Stimulated activated CD8-positive, alpha-beta memory T cell treated with anti-CD3 and anti-CD28 coated beads, Interleukin-7, amount 100 ng/mL, for 48 hours (primary cell): ENCODE measurements around the gene PTPRE.
A peak's percentile ranks its signal among the peaks of the same experiment; 100 is the strongest.

Experiments used
- DNase-seq, 2 donors: peaks; one replicate each; pipeline ENCODE4 v3.0.0-alpha.2; 2020; ENCODE audit warnings: low read depth in 1 of 2; ENCODE audit errors: extremely low read depth in 1 of 2

The PTPRE gene

DNA sequence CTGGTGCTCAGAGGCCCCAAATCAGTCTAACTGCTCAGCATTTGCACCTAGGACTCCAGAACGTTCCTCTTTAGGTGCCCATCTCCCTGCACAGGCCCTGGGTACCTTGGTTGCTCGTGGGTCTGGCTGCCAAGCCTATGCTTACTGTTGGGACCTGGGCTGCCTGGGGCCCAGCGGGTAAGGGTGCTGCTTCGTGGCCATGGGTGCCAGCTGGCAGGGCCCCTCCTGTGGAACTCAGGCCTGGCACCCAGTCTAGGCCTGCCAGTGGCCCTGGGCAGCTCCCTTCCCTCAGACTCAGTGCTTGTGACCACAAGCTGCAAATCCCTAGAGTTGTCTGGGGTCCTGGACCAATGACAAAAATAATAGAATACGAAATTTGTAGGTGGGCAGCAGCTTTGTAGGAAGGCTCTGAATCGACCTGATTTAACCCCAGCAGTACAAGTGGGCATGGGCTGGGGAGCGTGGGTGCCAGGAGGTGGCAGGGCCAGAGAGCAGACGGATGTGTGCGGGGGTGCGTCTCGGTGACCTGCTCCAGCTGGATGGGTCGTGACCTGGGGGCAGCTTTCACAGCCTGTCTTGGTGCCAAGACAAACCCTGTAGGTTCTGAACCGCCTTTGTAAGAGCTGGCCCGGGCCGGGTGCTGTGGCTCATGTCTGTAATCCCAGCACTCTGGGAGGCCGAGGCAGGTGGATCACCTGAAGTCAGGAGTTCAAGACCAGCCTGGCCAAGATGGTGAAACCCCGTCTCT is 149.6 kb downstream of the PTPRE start:
- DNase-seq: no peak

DNA sequence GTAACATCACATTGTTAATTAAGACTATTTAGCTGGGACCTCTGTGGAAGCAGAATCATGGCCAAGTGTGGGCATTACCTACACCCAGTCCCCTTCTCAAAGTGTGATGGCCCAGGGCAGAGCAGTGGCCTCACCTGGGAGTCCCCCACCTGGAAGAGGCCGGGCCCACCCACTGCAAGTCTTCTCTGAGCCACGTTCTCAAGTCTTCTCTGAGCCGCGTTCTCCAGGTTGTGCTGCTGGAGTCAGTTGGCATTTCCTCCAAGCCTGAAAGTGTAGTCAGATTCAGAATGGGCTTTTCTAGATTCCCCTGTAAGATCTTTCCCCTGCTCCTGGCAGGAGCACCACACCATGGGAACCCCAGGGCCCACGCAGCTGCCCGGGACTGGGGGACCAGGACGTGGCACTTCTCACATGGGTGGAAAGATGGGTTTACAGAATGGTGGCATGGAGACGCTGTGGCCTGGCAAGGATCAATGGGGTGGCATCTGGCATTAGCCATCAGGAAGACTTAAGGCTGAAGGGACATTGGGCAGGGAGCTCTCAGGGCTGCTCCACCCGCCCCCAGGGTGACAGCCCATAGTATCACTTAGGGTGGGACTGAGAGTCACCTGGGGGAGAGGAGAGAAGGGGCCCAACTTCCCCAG is 151.3 kb downstream of the PTPRE start:
- DNase-seq: no peak

DNA sequence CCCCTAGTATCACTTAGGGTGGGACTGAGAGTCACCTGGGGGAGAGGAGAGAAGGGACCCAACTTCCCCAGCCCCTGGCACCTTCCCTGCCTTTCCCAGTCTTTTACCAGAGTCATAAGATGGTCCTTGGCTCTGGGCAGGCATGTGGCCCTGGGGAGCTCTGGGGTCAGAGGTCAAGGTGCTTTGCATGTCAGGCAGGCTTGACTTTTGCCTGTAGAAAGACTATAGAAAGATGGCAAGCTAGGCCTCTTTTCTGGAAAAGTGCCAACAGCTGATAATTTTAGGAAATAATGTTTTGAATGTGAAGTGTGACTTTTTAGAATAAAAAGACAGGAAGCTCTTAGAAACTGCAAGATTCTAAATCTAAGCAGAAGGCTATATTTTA is 151.8 kb downstream of the PTPRE start:
- DNase-seq: no peak

DNA sequence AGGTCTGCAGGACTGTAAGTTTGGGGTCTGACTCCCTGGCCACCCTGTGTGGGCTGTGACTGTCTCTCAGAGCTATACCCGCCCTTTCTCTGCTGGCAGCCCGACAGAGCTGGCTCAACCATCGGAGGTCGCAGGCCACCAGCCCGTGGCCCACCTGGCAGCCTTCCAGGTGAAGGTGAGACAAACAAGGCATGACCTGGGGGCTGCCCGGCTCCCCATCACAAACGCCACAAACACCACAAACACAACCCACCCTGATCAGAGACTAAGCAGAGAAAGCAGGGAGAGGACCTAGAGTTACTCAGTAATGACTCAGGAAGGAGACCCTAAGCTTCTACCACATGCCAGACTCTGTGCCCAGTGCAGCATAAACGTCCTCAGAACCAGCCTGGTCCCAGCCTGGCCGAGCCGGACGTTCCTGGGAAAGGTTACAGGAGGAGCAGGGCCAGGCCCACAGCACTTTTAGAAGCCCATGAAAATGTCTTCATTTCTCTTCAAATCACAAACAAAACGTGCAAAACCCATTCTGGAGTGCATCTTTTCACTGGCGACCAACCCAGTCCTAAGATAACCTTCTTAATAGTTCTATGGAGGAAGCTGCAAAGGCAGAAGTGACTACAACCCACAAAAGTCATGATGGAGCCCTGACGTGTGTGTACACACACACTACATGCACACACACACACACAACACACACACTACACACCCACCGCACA is 152.5 kb downstream of the PTPRE start:
- no peak for DNase-seq

DNA sequence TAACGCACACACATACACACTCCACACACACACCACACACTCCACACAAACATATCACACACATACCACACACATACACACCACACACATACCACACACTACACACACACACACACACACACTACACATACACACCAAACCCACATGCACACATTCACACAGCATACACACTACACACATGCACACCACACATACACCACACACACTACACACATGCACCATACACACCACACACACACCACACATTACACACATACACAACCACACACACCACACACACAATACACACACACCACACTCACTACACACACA is 153.0 kb downstream of the PTPRE start:
- DNase-seq: no peak

DNA sequence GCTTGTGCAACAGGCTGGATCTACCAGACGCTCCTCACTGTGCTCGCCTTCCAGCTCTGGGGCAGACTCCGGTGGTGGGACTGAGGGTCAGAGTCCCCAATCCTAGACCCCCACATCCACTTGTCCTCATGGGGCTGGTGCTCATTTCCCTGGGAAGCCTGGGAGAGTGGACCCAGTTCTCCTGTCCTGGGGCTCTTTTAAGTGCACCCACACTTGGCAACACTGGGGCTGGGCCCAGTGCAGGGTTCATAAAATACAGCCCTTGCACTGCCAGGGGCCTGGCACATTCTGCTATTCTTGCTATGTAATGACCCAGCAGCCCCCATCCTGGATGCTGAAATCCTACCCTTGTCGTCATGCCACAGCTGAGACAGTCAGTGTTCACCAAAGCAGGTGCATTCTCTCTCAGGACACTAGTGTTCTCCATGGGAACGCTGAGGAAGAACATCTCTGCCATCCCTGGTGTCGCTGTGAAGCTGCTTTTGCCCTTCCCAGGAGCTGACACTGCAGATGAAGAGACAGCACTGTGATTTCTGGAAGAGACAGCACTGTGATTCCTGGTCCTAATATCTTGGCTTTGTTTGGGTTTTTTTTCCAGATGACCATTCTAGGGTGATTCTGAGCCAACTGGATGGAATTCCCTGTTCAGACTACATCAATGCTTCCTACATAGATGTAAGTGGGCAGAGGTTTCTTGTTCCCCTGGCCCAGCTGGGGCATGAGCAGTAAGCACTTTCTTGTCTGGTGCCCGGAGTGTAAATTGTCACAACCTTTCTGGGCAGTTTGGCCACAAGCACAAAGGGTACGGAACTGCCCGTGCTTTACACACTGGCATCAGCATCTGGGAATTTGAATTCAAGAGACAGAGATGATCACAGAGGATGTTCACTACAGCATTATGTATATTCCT is 153.7 kb downstream of the PTPRE start:
- DNase-seq: no peak

DNA sequence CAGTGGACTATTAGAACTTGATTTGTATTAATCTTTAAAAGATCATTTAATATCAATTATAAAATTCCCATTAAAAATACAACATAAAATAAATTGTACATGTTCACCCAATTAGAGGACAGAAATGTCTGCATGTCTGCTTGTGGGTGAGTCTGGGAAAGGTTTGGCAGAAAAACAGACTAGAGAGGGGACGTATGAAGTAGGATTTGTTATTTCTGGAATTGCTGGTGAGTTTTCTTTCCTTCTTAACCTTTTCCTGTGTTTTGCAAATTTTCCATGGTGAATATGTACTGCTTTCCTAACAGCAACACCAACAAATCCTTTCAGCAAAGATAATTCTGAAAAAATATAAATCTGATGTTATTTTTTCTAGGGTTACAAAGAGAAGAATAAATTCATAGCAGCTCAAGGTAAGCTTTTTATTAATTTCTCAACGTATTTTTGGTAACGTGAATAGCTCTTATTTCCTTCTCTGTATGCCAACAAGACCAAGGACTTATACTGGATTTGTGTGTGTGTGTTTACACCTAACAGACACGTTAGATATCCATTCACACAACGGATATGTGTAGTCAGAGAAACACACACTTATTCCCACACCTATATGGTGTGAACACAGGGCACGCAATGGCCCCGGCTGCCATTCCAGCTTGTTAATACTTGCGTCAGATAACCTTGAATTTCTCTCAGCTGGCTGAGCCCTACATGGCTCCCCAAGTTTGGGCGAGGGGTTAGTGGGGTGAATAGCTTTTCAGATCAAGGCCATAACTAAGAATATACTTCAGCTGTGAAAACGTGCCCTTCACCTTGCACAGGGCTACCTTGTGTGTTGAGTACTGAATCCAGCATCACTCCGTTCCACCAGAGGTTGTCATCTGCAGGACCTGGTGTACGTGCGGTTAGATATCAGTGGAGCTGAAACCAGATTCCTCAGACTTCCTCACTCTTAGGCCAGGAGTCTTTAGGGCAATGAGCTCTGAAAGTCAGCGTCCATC is 154.7 kb downstream of the PTPRE start:
- DNase-seq: no peak

DNA sequence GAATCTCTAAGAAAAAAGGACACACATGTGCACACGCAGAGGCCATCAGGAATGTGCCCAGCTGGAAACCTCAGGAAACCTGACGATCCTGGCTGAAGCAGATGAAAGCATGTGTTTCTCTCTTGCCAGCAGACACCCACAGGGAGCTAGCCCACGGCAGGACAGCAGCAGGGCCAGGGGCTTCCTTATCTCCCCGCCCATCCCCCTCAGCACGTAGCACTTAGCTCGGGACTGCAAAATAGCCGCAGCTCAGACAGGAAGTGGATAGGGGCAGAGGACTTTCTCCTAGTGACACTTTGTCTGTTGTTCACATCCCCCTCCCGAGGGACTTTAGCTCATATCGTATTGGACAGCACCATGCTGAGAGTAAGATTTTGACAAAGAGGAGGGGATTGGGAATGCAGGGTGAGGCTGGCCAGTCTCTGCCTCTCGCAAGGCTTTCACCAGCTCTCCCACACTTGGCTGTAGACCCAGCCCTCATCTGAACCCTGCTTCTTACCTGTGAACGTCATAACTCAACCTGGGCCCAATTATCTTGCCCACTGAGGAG is 155.5 kb downstream of the PTPRE start:
- DNase-seq: no peak

DNA sequence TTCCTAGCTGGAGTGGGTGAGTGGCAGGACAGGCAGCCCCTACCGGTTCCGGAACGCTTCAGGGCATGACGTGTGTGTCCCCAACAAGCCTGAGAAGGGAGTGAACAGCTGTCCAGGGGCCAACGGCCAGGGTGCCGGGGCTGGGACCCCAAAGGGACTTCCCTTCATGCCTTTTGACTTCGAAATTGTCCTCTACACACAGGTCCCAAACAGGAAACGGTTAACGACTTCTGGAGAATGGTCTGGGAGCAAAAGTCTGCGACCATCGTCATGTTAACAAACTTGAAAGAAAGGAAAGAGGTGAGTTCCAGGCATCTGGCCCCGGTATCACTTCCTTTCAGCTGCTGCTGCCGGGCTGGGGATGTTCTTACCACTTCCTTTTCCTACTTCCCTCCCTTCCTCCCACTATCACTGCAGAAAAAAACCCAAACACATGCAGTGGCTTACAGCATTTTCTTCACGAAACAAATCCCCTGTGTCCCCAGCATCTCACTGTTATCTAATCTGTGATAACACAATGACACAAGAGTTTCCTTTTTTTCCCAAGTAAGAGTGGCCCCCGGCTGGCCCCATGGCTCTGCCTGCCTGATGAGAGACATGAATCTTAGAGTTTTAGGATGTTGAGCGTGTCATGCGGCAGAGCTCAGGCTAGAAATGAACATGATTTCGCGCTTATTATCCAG is 156.1 kb downstream of the PTPRE start:
- DNase-seq: no peak

DNA sequence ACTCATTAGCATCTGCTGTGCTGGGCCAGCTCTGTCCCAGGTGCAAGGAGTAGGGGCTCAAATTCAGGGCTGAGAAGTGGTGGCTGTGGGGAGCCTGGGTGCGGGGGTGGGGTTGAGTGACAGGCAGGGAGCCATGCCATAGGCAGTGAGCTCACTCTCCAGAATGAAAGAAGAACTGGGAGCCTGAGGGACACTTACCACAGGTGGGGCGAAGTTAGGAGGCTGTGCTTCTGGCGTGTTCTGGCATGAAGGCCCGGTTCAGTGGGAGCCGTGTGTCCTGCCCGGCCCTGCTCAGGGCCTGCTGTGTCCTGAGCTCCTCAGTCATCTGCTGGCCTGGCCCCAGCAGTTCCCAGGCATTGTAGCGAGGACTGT is 156.8 kb downstream of the PTPRE start:
- DNase-seq: no peak

DNA sequence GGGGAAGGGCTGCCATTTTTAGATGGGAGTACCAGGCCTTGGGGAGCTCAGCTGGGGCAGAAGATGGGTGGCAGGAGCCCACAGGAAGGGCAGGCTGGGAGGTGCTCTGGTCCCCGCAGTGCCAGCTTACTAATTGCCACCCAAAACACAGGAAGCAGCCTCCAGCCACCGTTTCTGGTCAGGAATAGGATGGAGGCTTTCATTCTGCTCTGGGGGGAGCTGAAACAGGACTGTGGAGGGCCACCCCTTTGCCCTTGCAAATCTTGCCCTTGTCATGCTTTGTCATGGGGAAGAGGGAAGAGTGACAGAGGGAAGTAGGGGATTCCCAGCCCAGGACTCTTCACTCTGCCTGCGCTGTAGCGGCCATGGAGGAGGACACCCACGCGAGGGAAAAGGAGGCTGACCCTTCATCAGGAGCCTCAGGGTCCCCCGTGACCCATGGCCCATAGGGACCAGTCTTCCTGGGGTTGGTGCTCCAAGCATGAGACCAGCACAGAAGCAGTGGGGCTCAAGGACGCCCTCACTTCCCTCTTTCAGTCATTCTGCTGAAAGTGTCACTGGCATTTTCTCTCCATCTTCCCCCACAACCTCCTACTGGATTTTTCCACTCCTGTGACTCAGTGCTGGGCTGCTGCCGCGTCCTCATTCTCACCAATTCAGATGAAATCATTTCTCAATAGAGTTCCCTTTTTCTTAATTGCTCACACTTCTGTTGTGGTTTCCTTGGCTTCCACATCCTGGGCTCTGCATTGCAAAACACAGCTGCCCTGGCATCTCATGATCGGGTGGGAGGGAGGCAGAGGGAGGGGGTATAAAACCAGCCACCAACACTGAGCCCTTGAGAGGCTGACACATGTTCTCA is 157.4 kb downstream of the PTPRE start:
- DNase-seq: peak; percentile 59 to 86

DNA sequence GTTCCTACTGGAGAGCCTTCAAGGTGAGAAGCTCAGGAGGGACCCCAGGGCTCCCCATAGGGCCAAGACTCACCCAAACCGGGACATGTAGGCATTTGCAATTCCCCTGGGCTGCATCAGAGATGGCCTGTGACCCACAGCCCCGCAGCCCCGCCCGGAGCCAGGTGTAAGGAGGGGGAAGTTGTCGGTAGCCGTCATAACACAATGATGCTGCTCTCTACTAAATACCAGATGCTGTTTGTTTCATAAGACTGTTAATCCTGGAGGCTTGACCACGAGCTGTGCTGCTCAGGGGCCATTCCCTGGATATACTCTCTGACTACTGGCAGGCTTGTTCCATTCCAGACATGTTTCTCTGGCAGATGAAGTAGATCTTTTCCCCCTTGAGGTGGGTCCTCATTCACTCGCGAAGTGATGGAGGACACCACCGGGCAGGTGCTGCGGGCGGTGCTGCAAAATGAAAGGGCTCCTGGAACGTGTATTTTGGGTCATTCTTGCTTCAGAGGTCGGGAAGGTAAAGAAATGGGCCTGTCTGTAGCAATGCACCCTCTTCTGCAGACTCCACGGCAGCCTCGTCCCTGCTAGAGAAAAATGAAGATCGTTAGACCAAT is 158.2 kb downstream of the PTPRE start:
- DNase-seq: no peak

DNA sequence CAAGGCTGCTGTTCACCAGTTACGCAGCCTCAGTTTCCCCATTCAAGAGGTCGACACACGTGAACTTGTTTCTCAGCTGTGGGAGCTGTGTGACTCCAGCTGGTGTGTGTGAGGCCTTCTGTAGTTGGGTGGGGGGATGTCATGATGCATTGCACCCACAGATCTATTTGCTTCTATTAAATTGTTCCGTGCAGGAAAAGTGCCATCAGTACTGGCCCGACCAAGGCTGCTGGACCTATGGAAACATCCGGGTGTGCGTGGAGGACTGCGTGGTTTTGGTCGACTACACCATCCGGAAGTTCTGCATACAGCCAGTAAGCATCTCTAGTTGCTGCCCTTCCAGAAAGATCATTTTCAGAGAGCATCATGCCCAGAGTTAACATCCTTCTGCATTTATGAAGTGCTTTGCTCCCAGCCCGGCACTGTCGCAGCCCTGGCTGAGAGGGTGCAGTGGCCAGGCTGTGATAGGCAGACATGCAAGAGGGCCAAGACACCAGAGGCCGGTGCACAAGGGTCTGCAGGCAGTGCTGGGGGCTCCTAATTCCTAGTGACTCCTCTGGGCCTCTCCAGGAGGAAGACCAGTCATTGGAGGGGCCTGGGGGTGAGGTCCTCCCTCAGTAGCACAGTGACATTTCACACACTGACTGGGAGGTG is 159.1 kb downstream of the PTPRE start:
- no peak for DNase-seq

DNA sequence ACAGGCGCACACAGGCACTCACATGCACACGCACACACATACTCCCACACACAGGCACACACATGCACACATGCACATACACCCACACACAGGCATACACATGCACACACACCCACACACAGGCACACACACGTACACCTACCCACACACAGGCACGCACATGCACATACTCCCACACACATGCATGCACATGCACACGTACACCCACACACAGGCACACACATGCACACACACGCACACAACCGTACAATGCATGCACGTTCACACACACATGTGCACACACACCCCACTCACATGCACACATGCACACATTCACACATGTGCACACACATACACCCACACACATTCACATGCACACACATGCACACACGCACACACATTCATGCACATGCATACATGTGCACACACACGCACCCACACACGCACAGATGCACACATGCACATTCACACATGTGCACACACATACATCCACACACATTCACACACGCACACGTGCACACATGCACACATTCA is 160.0 kb downstream of the PTPRE start:
- DNase-seq: no peak

DNA sequence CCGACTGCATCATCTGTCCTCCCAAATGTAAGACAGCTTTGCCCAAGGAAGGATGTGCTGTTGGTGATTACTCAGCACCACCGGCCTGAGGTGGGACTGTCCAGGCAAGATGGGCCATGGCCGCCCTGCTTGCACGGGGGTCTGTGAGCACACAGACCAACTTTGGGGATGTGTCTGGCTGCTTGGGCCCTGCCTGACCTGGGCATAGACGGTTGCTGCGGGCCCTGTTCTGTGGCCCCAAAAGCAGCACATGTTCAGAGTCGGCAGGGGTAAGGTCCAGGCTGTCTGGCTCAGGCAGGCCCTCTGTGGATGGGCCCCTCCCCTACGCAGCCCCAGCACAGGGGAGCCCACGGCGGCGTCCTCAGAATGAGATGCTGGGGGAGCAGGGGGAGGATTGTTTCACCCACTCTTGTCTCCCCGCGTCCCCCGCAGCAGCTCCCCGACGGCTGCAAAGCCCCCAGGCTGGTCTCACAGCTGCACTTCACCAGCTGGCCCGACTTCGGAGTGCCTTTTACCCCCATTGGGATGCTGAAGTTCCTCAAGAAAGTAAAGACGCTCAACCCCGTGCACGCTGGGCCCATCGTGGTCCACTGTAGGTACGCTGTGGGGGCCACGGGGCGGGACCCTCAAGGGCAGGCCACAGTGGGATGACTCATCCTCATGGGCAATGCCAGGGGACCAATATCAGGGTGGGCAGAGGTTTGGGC is 160.9 kb downstream of the PTPRE start:
- no peak for DNase-seq
